ENCODE data around the gene PDE1A. TPM values are rescaled to one million over a fixed set of nuclear protein-coding genes. Genes with fewer than 3 reads are reported as not detected.

PDE1A gene
- total RNA-seq, 2 experiments from 2014 or later: not detected

DNA sequence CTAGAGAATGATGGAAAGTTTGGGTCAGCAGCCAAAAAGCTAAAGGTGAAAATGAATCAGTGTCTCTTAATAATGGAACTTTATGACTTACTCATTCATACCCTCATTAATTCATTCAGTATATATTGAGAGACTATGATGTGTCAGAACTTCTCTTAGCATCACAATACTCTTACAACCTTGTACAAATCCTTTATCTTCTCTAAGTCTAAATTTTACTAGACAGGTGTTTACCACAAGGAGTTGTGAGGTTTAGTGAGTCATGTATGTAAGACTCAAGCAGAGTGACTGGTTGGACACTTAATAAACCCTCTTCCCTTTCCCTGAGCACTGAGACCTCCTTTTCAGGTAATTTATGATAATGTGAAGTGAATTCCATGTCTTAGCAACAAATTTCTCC lies 311.6 kb downstream of the PDE1A start:
- H3K9me2 ChIP-seq (ENCODE audit: insufficient read depth, low read length): no peaks in the 10 kb centered on the region
- POLR2A ChIA-PET: no interaction called here
- H3K27ac ChIP-seq (ENCODE audit: low read depth, low read length, poor library complexity, severe bottlenecking): no peak overlapping the region
- DNase-seq (ENCODE audit: low spot score): no peak
- intact Hi-C loops (cut with micrococcal nuclease; ENCODE audit: unreplicated experiment): no loop called here
- no TSS peak for BruUV-seq (replicated peaks)
- H2AFZ ChIP-seq (ENCODE audit: low read length): no peak overlapping the region
- H3K4me1 ChIP-seq (ENCODE audit: insufficient read depth, low read length, poor library complexity, severe bottlenecking): no peaks in the 10 kb centered on the region
- H3K79me2 ChIP-seq (ENCODE audit: insufficient read depth, low read depth, low read length): no peaks in the 10 kb centered on the region
- CTCF ChIA-PET (ENCODE audit: unreplicated experiment): no interaction called here
- no peaks in the 10 kb centered on the region for H3K36me3 ChIP-seq (ENCODE audit: insufficient read depth, low read length)
- TF ChIP-seq, protein P1, sequence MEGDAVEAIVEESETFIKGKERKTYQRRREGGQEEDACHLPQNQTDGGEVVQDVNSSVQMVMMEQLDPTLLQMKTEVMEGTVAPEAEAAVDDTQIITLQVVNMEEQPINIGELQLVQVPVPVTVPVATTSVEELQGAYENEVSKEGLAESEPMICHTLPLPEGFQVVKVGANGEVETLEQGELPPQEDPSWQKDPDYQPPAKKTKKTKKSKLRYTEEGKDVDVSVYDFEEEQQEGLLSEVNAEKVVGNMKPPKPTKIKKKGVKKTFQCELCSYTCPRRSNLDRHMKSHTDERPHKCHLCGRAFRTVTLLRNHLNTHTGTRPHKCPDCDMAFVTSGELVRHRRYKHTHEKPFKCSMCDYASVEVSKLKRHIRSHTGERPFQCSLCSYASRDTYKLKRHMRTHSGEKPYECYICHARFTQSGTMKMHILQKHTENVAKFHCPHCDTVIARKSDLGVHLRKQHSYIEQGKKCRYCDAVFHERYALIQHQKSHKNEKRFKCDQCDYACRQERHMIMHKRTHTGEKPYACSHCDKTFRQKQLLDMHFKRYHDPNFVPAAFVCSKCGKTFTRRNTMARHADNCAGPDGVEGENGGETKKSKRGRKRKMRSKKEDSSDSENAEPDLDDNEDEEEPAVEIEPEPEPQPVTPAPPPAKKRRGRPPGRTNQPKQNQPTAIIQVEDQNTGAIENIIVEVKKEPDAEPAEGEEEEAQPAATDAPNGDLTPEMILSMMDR (conservative IDR thresholded peaks at IDR 0.05; ENCODE audit: low read length): no peak
- no peak for TF ChIP-seq EZH2phosphoT487 (IDR thresholded peaks at IDR 0.05; ENCODE audit: borderline replicate concordance, low read depth, low read length)
- H3K4me3 ChIP-seq (ENCODE audit: low read depth, low read length, poor library complexity, severe bottlenecking): no peak overlapping the region
- H3K4me2 ChIP-seq (ENCODE audit: low read length): no peak overlapping the region
- H3K9me3 ChIP-seq (ENCODE audit: low read length): no peaks in the 10 kb centered on the region
- H4K20me1 ChIP-seq (ENCODE audit: insufficient read depth, low read length): no peaks in the 10 kb centered on the region

DNA sequence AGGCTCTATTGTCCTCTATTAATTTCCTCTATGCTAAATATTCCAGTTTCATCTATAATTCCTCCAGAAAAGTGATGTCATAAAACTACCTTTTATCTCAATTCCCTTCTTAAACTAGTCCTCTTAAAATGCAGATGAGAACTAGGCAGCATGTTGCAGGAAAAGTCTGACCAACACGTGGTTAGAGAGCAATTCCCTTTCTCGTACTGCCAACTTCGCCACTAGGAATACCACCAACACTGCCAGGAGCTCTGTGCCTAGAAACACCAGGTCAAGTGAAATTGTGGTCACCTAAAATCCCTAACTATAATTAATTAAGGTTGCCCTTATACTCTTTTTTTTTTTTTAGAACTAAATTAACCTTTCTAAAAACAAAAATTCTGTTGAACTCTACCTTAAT lies 313.5 kb downstream of the PDE1A start:
- H3K4me3 ChIP-seq (ENCODE audit: low read depth, low read length, poor library complexity, severe bottlenecking): no peak overlapping the region
- BruUV-seq (replicated peaks): no TSS peak
- no peak overlapping the region for H2AFZ ChIP-seq (ENCODE audit: low read length)
- H3K9me3 ChIP-seq (ENCODE audit: low read length): no peaks in the 10 kb centered on the region
- H3K79me2 ChIP-seq (ENCODE audit: insufficient read depth, low read depth, low read length): no peaks in the 10 kb centered on the region
- POLR2A ChIA-PET: no interaction called here
- H4K20me1 ChIP-seq (ENCODE audit: insufficient read depth, low read length): no peaks in the 10 kb centered on the region
- no peaks in the 10 kb centered on the region for H3K36me3 ChIP-seq (ENCODE audit: insufficient read depth, low read length)
- no peaks in the 10 kb centered on the region for H3K9me2 ChIP-seq (ENCODE audit: insufficient read depth, low read length)
- intact Hi-C loops (cut with micrococcal nuclease; ENCODE audit: unreplicated experiment): no loop called here
- CTCF ChIA-PET (ENCODE audit: unreplicated experiment): no interaction called here
- H3K4me1 ChIP-seq (ENCODE audit: insufficient read depth, low read length, poor library complexity, severe bottlenecking): no peaks in the 10 kb centered on the region
- H3K4me2 ChIP-seq (ENCODE audit: low read length): no peak overlapping the region
- H3K27ac ChIP-seq (ENCODE audit: low read depth, low read length, poor library complexity, severe bottlenecking): no peak overlapping the region
- TF ChIP-seq, protein P1 (conservative IDR thresholded peaks at IDR 0.05; ENCODE audit: low read length): no peak
- TF ChIP-seq EZH2phosphoT487 (IDR thresholded peaks at IDR 0.05; ENCODE audit: borderline replicate concordance, low read depth, low read length): no peak
- no peak for DNase-seq (ENCODE audit: low spot score)

DNA sequence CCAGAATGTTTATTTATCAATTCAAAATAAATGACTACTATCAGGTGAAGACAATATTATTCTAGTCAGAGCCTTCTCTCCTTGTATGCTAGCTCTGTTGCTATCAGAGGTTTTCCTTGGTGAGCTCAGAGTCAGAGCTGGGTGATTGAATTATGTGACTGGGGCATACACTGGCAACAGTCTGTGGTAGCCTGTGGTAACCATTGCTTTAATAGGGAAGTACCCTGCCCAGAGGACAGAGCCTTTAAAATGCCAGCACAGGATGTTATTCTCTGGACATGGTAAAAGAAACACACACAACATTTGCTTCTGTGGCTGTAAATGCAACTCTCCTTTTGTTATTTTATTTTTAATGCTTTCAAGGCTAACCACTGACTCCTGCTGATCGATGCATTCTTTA lies 316.5 kb downstream of the PDE1A start:
- H3K27ac ChIP-seq (ENCODE audit: low read depth, low read length, poor library complexity, severe bottlenecking): no peak overlapping the region
- no peaks in the 10 kb centered on the region for H3K9me3 ChIP-seq (ENCODE audit: low read length)
- CTCF ChIA-PET (ENCODE audit: unreplicated experiment): no interaction called here
- no peaks in the 10 kb centered on the region for H3K9me2 ChIP-seq (ENCODE audit: insufficient read depth, low read length)
- H3K4me3 ChIP-seq (ENCODE audit: low read depth, low read length, poor library complexity, severe bottlenecking): no peak overlapping the region
- intact Hi-C loops (cut with micrococcal nuclease; ENCODE audit: unreplicated experiment): no loop called here
- BruUV-seq (replicated peaks): no TSS peak
- TF ChIP-seq EZH2phosphoT487 (IDR thresholded peaks at IDR 0.05; ENCODE audit: borderline replicate concordance, low read depth, low read length): no peak
- TF ChIP-seq, protein P1 (conservative IDR thresholded peaks at IDR 0.05; ENCODE audit: low read length): no peak
- H4K20me1 ChIP-seq (ENCODE audit: insufficient read depth, low read length): no peaks in the 10 kb centered on the region
- H3K79me2 ChIP-seq (ENCODE audit: insufficient read depth, low read depth, low read length): no peaks in the 10 kb centered on the region
- DNase-seq (ENCODE audit: low spot score): no peak
- H3K4me1 ChIP-seq (ENCODE audit: insufficient read depth, low read length, poor library complexity, severe bottlenecking): no peaks in the 10 kb centered on the region
- H2AFZ ChIP-seq (ENCODE audit: low read length): no peak overlapping the region
- POLR2A ChIA-PET: no interaction called here
- no peaks in the 10 kb centered on the region for H3K36me3 ChIP-seq (ENCODE audit: insufficient read depth, low read length)
- no peak overlapping the region for H3K4me2 ChIP-seq (ENCODE audit: low read length)
